Measurements from ENCODE around the gene QTRT2. TPM values are rescaled to one million over a fixed set of nuclear protein-coding genes. Genes with fewer than 3 reads are reported as not detected.

The QTRT2 gene
- total and polyA plus RNA-seq, 9 of the 15 experiments (the other 6 are each of a cell fraction or from before 2014, with no cell fraction given): 10.2 to 25.1 (median 17.3) TPM

DNA sequence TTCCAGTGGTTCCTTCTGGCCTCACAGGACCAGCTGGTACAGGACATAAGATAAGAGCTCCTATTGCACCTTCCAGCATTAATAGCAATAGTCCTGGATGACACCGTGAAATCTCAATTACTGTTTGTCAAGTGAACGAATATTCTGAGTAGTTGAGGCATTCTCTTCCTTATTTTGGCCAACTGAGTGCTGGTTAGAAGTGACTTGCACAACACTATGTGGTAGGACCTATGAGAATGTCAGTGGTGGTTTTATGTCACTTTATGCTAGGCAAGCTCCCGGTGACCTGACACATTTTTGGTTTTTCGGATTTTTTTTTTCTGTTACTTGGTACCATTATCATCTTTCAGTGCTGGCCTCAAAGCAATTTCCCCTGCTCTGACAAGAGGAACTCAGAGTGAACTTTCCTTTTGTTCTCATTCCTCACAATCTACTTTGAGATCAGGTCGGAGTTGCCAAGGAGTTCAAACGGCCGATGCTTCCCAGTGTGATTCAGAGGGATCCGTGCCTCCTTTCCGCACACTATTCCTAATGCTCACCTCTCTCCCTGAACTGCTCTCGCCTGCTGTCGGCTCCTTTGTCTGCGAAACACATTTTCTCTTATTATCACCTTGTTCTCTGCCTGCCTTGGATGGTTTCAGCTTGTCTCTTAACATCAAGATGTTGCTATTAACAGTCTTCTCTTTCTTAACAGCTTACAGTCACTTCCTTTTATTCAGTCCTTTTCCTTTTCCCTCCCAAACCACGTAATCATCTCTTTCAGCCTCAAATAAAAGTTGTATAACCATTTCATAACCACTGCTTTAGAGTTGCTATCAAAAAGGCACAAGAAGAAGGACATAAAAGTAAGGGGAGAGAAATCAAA, 35.8 kb downstream of the QTRT2 start:
- CTCF ChIA-PET (ENCODE audit: low intra/inter-chr PET ratio): no interaction called here
- H3K4me3 ChIP-seq: no peak overlapping the region
- no peaks in the 10 kb centered on the region for H4K20me1 ChIP-seq (replicated peaks; ENCODE audit: control insufficient read depth, insufficient read depth, low read length)
- WGBS (ENCODE audit: insufficient coverage, low coverage, missing lambda C conversion rate): 19% methylated on average over 12 of the region's 13 CpGs
- DNase-seq (ENCODE audit: extremely low read depth in 1 of 4, low spot score in 3 of 4): no peak
- BruUV-seq (replicated peaks): no TSS peak
- no peak for FAIRE-seq
- no peaks in the 10 kb centered on the region for H3K9me3 ChIP-seq (replicated peaks; ENCODE audit: control insufficient read depth, insufficient read depth, low read depth, low read length)
- no peaks in the 10 kb centered on the region for H3K4me1 ChIP-seq (replicated peaks in 1 of 2; ENCODE audit: control insufficient read depth in 2 of 2, insufficient read depth in 2 of 2, low read length in 2 of 2)
- in situ Hi-C loops (cut with MboI) (no loop called here), intact Hi-C loops (cut with micrococcal nuclease) (no loop called here)
- peaks cover 3% of the 10 kb centered on the region; the same call in 1 of the 3 replicates for H3K36me3 ChIP-seq (ENCODE audit: control insufficient read depth, insufficient read depth, low read length)
- TF ChIP-seq, protein P1, sequence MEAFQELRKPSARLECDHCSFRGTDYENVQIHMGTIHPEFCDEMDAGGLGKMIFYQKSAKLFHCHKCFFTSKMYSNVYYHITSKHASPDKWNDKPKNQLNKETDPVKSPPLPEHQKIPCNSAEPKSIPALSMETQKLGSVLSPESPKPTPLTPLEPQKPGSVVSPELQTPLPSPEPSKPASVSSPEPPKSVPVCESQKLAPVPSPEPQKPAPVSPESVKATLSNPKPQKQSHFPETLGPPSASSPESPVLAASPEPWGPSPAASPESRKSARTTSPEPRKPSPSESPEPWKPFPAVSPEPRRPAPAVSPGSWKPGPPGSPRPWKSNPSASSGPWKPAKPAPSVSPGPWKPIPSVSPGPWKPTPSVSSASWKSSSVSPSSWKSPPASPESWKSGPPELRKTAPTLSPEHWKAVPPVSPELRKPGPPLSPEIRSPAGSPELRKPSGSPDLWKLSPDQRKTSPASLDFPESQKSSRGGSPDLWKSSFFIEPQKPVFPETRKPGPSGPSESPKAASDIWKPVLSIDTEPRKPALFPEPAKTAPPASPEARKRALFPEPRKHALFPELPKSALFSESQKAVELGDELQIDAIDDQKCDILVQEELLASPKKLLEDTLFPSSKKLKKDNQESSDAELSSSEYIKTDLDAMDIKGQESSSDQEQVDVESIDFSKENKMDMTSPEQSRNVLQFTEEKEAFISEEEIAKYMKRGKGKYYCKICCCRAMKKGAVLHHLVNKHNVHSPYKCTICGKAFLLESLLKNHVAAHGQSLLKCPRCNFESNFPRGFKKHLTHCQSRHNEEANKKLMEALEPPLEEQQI (IDR thresholded peaks at IDR 0.05): no peak
- no peak for TF ChIP-seq ZFPM2 (CRISPR knock-in tag; IDR thresholded peaks at IDR 0.05)
- TF ChIP-seq, protein P2, sequence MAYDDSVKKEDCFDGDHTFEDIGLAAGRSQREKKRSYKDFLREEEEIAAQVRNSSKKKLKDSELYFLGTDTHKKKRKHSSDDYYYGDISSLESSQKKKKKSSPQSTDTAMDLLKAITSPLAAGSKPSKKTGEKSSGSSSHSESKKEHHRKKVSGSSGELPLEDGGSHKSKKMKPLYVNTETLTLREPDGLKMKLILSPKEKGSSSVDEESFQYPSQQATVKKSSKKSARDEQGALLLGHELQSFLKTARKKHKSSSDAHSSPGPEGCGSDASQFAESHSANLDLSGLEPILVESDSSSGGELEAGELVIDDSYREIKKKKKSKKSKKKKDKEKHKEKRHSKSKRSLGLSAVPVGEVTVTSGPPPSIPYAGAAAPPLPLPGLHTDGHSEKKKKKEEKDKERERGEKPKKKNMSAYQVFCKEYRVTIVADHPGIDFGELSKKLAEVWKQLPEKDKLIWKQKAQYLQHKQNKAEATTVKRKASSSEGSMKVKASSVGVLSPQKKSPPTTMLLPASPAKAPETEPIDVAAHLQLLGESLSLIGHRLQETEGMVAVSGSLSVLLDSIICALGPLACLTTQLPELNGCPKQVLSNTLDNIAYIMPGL (CRISPR knock-in tag; IDR thresholded peaks at IDR 0.05): no peak
- no peaks in the 10 kb centered on the region for H3K9me1 ChIP-seq (ENCODE audit: control insufficient read depth, insufficient read depth, low read length)
- no peaks in the 10 kb centered on the region for H3K79me2 ChIP-seq (ENCODE audit: control insufficient read depth, insufficient read depth, low read length)
- ATAC-seq: no peak
- H3K27me3 ChIP-seq (ENCODE audit: control insufficient read depth in 2 of 2, insufficient read depth in 2 of 2, low read length in 2 of 2): peaks cover 9 to 10% of the 10 kb centered on the region in 2 experiments; a peak in 3 of 5 replicates
- H3K9ac ChIP-seq (ENCODE audit: insufficient read depth in 1 of 2, low read depth in 2 of 2, low read length in 2 of 2): no peak overlapping the region
- POLR2A ChIA-PET: no interaction called here
- H2AFZ ChIP-seq (ENCODE audit: low read depth, low read length): no peak overlapping the region
- no peak overlapping the region for H3K4me2 ChIP-seq (ENCODE audit: insufficient read depth, low read length)
- H3K27ac ChIP-seq (ENCODE audit: extremely low read depth, low read depth, low read length): no peak overlapping the region

All from K562 (cell line).